Measurements from ENCODE around the gene EBF3.

Gene EBF3

GRCh38 chr10:129958629-129959543 is 5.2 kb downstream of the EBF3 start:
- TF ChIP-seq FOXM1 (IDR thresholded peaks at IDR 0.05; ENCODE audit: borderline replicate concordance, low read depth): no peak
- no peak for TF ChIP-seq CREB1 (IDR thresholded peaks at IDR 0.05; ENCODE audit: low read depth)
- TF ChIP-seq EGR1 (IDR thresholded peaks at IDR 0.05): no peak
- TF ChIP-seq, protein P1, sequence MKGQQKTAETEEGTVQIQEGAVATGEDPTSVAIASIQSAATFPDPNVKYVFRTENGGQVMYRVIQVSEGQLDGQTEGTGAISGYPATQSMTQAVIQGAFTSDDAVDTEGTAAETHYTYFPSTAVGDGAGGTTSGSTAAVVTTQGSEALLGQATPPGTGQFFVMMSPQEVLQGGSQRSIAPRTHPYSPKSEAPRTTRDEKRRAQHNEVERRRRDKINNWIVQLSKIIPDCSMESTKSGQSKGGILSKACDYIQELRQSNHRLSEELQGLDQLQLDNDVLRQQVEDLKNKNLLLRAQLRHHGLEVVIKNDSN (IDR thresholded peaks at IDR 0.05): no peak
- TF ChIP-seq MAX (IDR thresholded peaks at IDR 0.05): no peak
- TF ChIP-seq EP300 (IDR thresholded peaks at IDR 0.05; ENCODE audit: borderline replicate concordance): no peak
- TF ChIP-seq RAD21 (IDR thresholded peaks at IDR 0.05; ENCODE audit: low read depth): no peak
- TF ChIP-seq TEAD4 (IDR thresholded peaks at IDR 0.05): no peak
- no peak for TF ChIP-seq ZBTB7A (IDR thresholded peaks at IDR 0.05; ENCODE audit: low read depth)
- TF ChIP-seq TAF1 (IDR thresholded peaks at IDR 0.05; ENCODE audit: low read depth): no peak
- no peak for TF ChIP-seq TCF12 (IDR thresholded peaks at IDR 0.05; ENCODE audit: low read depth)
- TF ChIP-seq, protein P2, sequence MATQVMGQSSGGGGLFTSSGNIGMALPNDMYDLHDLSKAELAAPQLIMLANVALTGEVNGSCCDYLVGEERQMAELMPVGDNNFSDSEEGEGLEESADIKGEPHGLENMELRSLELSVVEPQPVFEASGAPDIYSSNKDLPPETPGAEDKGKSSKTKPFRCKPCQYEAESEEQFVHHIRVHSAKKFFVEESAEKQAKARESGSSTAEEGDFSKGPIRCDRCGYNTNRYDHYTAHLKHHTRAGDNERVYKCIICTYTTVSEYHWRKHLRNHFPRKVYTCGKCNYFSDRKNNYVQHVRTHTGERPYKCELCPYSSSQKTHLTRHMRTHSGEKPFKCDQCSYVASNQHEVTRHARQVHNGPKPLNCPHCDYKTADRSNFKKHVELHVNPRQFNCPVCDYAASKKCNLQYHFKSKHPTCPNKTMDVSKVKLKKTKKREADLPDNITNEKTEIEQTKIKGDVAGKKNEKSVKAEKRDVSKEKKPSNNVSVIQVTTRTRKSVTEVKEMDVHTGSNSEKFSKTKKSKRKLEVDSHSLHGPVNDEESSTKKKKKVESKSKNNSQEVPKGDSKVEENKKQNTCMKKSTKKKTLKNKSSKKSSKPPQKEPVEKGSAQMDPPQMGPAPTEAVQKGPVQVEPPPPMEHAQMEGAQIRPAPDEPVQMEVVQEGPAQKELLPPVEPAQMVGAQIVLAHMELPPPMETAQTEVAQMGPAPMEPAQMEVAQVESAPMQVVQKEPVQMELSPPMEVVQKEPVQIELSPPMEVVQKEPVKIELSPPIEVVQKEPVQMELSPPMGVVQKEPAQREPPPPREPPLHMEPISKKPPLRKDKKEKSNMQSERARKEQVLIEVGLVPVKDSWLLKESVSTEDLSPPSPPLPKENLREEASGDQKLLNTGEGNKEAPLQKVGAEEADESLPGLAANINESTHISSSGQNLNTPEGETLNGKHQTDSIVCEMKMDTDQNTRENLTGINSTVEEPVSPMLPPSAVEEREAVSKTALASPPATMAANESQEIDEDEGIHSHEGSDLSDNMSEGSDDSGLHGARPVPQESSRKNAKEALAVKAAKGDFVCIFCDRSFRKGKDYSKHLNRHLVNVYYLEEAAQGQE (IDR thresholded peaks at IDR 0.05; ENCODE audit: low read depth): no peak
- TF ChIP-seq NFIC (IDR thresholded peaks at IDR 0.05): no peak
- no peak for TF ChIP-seq YY1 (IDR thresholded peaks at IDR 0.05; ENCODE audit: low read depth)
- TF ChIP-seq CEBPB (IDR thresholded peaks at IDR 0.05): no peak

DNA sequence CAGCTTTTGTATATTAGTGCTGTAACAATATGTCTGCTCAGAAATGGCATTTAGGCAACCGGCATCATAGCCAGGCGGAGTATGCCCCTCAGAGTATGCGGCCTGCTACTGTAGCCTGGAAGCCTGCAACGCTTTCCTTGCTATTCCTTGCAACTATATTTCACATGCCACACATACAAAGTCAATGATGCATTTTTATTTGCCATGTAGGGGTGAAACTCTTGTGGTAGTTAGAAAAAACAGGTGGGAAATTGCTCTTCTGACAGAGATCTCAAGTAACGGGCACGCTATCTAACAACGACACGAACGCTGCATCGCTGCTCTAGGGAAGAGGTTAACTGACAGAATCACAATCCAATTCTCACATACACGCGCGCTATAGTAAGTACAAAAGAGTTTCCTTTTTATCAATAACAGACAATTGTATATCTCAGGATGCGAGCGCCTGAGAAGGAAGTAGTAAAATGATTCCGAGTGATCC is 5.9 kb downstream of the EBF3 start:
- TF ChIP-seq EGR1 (IDR thresholded peaks at IDR 0.05) (no peak), TAF1 (IDR thresholded peaks at IDR 0.05; ENCODE audit: low read depth) (no peak), ZBTB7A (IDR thresholded peaks at IDR 0.05; ENCODE audit: low read depth) (no peak), RAD21 (IDR thresholded peaks at IDR 0.05; ENCODE audit: low read depth) (no peak), TCF12 (IDR thresholded peaks at IDR 0.05; ENCODE audit: low read depth) (no peak), CEBPB (IDR thresholded peaks at IDR 0.05) (no peak), MAX (IDR thresholded peaks at IDR 0.05) (no peak), FOXM1 (IDR thresholded peaks at IDR 0.05; ENCODE audit: borderline replicate concordance, low read depth) (no peak), TEAD4 (IDR thresholded peaks at IDR 0.05) (no peak), NFIC (IDR thresholded peaks at IDR 0.05) (no peak), EP300 (IDR thresholded peaks at IDR 0.05; ENCODE audit: borderline replicate concordance) (no peak), YY1 (IDR thresholded peaks at IDR 0.05; ENCODE audit: low read depth) (no peak)
- TF ChIP-seq, protein P2 (IDR thresholded peaks at IDR 0.05; ENCODE audit: low read depth): no peak
- TF ChIP-seq, protein P1 (IDR thresholded peaks at IDR 0.05): no peak

- TF ChIP-seq EP300 (IDR thresholded peaks at IDR 0.05; ENCODE audit: borderline replicate concordance): no peak
- TF ChIP-seq EGR1 (IDR thresholded peaks at IDR 0.05): no peak
- no peak for TF ChIP-seq TEAD4 (IDR thresholded peaks at IDR 0.05)
- TF ChIP-seq ZBTB7A (IDR thresholded peaks at IDR 0.05; ENCODE audit: low read depth): no peak
- TF ChIP-seq NFIC (IDR thresholded peaks at IDR 0.05): no peak
- TF ChIP-seq, protein P1 (IDR thresholded peaks at IDR 0.05): no peak
- no peak for TF ChIP-seq RAD21 (IDR thresholded peaks at IDR 0.05; ENCODE audit: low read depth)
- TF ChIP-seq, protein P2 (IDR thresholded peaks at IDR 0.05; ENCODE audit: low read depth): no peak
- no peak for TF ChIP-seq TCF12 (IDR thresholded peaks at IDR 0.05; ENCODE audit: low read depth)
- TF ChIP-seq YY1 (IDR thresholded peaks at IDR 0.05; ENCODE audit: low read depth): no peak
- TF ChIP-seq CREB1 (IDR thresholded peaks at IDR 0.05; ENCODE audit: low read depth): no peak
- no peak for TF ChIP-seq FOXM1 (IDR thresholded peaks at IDR 0.05; ENCODE audit: borderline replicate concordance, low read depth)
- no peak for TF ChIP-seq CEBPB (IDR thresholded peaks at IDR 0.05)
- no peak for TF ChIP-seq MAX (IDR thresholded peaks at IDR 0.05)
- TF ChIP-seq TAF1 (IDR thresholded peaks at IDR 0.05; ENCODE audit: low read depth): no peak
Measured at GRCh38 chr10:129956876-129957673, 7.0 kb downstream of the EBF3 start.

All from Ishikawa (cell line).